GM13976 (cell line): ENCODE results near the gene SLC10A7.

Source experiments
- DNase-seq: peaks from one replicate; pipeline ENCODE4 v3.0.0; 2012; ENCODE audit warnings: low spot score
- CTCF ChIP-seq: IDR thresholded peaks from 2 replicates; pipeline ENCODE4 v1.5.1; 2012; ENCODE audit warnings: borderline replicate concordance, mild to moderate bottlenecking; ENCODE audit not compliant: insufficient read depth; ENCODE audit errors: extremely low read depth, missing control alignments, control extremely low read depth
- in situ Hi-C: fragments of 300-500 bp; cut with MboI; formaldehyde crosslinking; loops from one replicate; pipeline ENCODE4 v1.12.0; 2022; ENCODE audit warnings: low sequenced_read_pairs, mixed read lengths, inconsistent platforms; ENCODE audit not compliant: unreplicated experiment

The SLC10A7 gene

GRCh38 chr4:146278986-146279385 lies 242.8 kb downstream of the SLC10A7 start:
- TF ChIP-seq CTCF: no peak
- in situ Hi-C loops: no loop called here
- DNase-seq: no peak

- in situ Hi-C loops: no loop called here
- no peak for TF ChIP-seq CTCF
- DNase-seq: no peak
Measured at GRCh38 chr4:146275370-146275769, 246.4 kb downstream of the SLC10A7 start.

- DNase-seq: no peak
- in situ Hi-C loops: no loop called here
- TF ChIP-seq CTCF: no peak
Measured at GRCh38 chr4:146274774-146275173, 247.0 kb downstream of the SLC10A7 start.

GRCh38 chr4:146273204-146273901 lies 248.4 kb downstream of the SLC10A7 start:
- TF ChIP-seq CTCF: no peak
- peak; percentile 10 for DNase-seq
- in situ Hi-C loops: no loop called here

GRCh38 chr4:146271466-146271865 lies 250.3 kb downstream of the SLC10A7 start:
- no peak for DNase-seq
- TF ChIP-seq CTCF: no peak
- in situ Hi-C loops: no loop called here

- TF ChIP-seq CTCF: no peak
- DNase-seq: no peak
- in situ Hi-C loops: no loop called here
Measured at GRCh38 chr4:146269228-146269653, 252.5 kb downstream of the SLC10A7 start.

GRCh38 chr4:146267826-146268225 lies 253.9 kb downstream of the SLC10A7 start:
- TF ChIP-seq CTCF: no peak
- no peak for DNase-seq
- in situ Hi-C loops: no loop called here
